Stimulated activated CD4-positive, alpha-beta T cell treated with anti-CD3 and anti-CD28 coated beads, Interleukin-15, amount 100 ng/mL, for 24 hours (primary cell): ENCODE measurements around the gene CLNK.
A peak's percentile ranks its signal among the peaks of the same experiment; 100 is the strongest.
"Not testable (repeated sequence)": the region's sequence is repeated elsewhere in the genome, so short reads cannot be mapped to it uniquely, and the experiment has no call there.

Source experiments
- DNase-seq: peaks from one replicate; pipeline ENCODE4 v3.0.0-alpha.2; 2020

CLNK gene

GRCh38 chr4:10606483-10607155, 77.9 kb downstream of the CLNK start:
- DNase-seq, result no peak

- DNase-seq, result no peak
Observed at GRCh38 chr4:10605746-10606482, 78.7 kb downstream of the CLNK start.

- DNase-seq, result no peak
Observed at GRCh38 chr4:10605031-10605430, 79.5 kb downstream of the CLNK start.

- DNase-seq, result no peak
Observed at GRCh38 chr4:10599574-10599973, 85.0 kb downstream of the CLNK start.

GRCh38 chr4:10598829-10599228, 85.7 kb downstream of the CLNK start:
- no peak for DNase-seq

- no peak for DNase-seq
Observed at GRCh38 chr4:10596586-10597290, 87.8 kb downstream of the CLNK start.

- no peak for DNase-seq
Observed at GRCh38 chr4:10593130-10593529, 91.4 kb downstream of the CLNK start.

- DNase-seq, result no peak
Observed at GRCh38 chr4:10590896-10591295, 93.7 kb downstream of the CLNK start.

- no peak for DNase-seq
Observed at GRCh38 chr4:10589799-10590198, 94.8 kb downstream of the CLNK start.

GRCh38 chr4:10589321-10589720, 95.2 kb downstream of the CLNK start:
- DNase-seq, result no peak

- DNase-seq, result peak; percentile 12
Observed at GRCh38 chr4:10587697-10588096, 96.9 kb downstream of the CLNK start.

- DNase-seq, result no peak
Observed at GRCh38 chr4:10587296-10587695, 97.3 kb downstream of the CLNK start.

- peak; percentile 3 for DNase-seq
Observed at GRCh38 chr4:10584042-10584441, 100.5 kb downstream of the CLNK start.

- no peak for DNase-seq
Observed at GRCh38 chr4:10582951-10583350, 101.6 kb downstream of the CLNK start.

- DNase-seq, result peak; percentile 9
Observed at GRCh38 chr4:10582059-10582686, 102.4 kb downstream of the CLNK start.

GRCh38 chr4:10581022-10581421, 103.5 kb downstream of the CLNK start:
- no peak for DNase-seq

GRCh38 chr4:10579648-10580047, 104.9 kb downstream of the CLNK start:
- no peak for DNase-seq

- no peak for DNase-seq
Observed at GRCh38 chr4:10577508-10578426, 106.8 kb downstream of the CLNK start.

- DNase-seq, result no peak
Observed at GRCh38 chr4:10577018-10577417, 107.5 kb downstream of the CLNK start.

GRCh38 chr4:10576236-10576635, 108.3 kb downstream of the CLNK start:
- DNase-seq, result no peak

- DNase-seq, result no peak
Observed at GRCh38 chr4:10575414-10575813, 109.2 kb downstream of the CLNK start.

- DNase-seq, result not testable (repeated sequence)
Observed at GRCh38 chr4:10574553-10574952, 110.0 kb downstream of the CLNK start.
